Loucy (cell line): ENCODE results near the gene SGCA.

Source experiments
- H2AFZ ChIP-seq: fragments of 200-600 bp; sonication (generic); 2 replicates; pipeline ENCODE4 v1.6.0; 2016; ENCODE audit warnings: antibody characterized with exemption, mild to moderate bottlenecking, low read length, moderate library complexity
- H3F3A ChIP-seq: fragments of 200-600 bp; 2 replicates; pipeline ENCODE4 v1.6.0; 2016; ENCODE audit warnings: antibody characterized with exemption, low read depth, mild to moderate bottlenecking
- H3K27me3 ChIP-seq: fragments of 200-600 bp; sonication (generic); 2 replicates; pipeline ENCODE4 v1.6.1; 2014; ENCODE audit warnings: low read length, mild to moderate bottlenecking; ENCODE audit not compliant: insufficient read depth, poor library complexity, severe bottlenecking
- H3K36me3 ChIP-seq: fragments of 200-600 bp; sonication (generic); 2 replicates; pipeline ENCODE4 v1.6.1; 2016; ENCODE audit warnings: low read length; ENCODE audit not compliant: insufficient read depth
- H3K4me1 ChIP-seq: fragments of 200-600 bp; sonication (generic); 2 replicates; pipeline ENCODE4 v1.5.1; 2014; ENCODE audit warnings: low read length, mild to moderate bottlenecking; ENCODE audit not compliant: insufficient read depth, poor library complexity, severe bottlenecking
- H3K4me2 ChIP-seq: fragments of 200-600 bp; sonication (generic); 2 replicates; pipeline ENCODE4 v1.6.0; 2014; ENCODE audit warnings: antibody characterized with exemption, low read length, low read depth, mild to moderate bottlenecking; ENCODE audit not compliant: poor library complexity, severe bottlenecking
- H3K4me3 ChIP-seq: fragments of 200-600 bp; sonication (generic); 2 replicates; pipeline ENCODE4 v1.5.1; 2014; ENCODE audit warnings: low read length, mild to moderate bottlenecking, mixed read lengths; ENCODE audit not compliant: poor library complexity, severe bottlenecking
- H3K79me2 ChIP-seq: fragments of 200-600 bp; sonication (generic); 2 replicates; pipeline ENCODE4 v1.6.1; 2014; ENCODE audit warnings: low read length; ENCODE audit not compliant: insufficient read depth
- H3K9ac ChIP-seq: fragments of 200-600 bp; sonication (generic); 2 replicates; pipeline ENCODE4 v1.6.0; 2014; ENCODE audit warnings: mild to moderate bottlenecking, low read depth, low read length, moderate library complexity; ENCODE audit not compliant: poor library complexity, severe bottlenecking
- H3K9me2 ChIP-seq: fragments of 200-600 bp; sonication (generic); replicated peaks from 2 replicates; pipeline ENCODE4 v1.6.1; 2016; ENCODE audit warnings: low read depth, low read length, mixed read lengths
- H3K9me3 ChIP-seq: fragments of 200-600 bp; sonication (generic); 2 replicates; pipeline ENCODE4 v1.6.1; 2014; ENCODE audit warnings: mild to moderate bottlenecking, antibody characterized with exemption, low read length, low read depth; ENCODE audit not compliant: insufficient read depth
- H4K20me1 ChIP-seq: fragments of 200-600 bp; sonication (generic); 2 replicates; pipeline ENCODE4 v1.6.0; 2014; ENCODE audit warnings: antibody characterized with exemption, low read length, mild to moderate bottlenecking; ENCODE audit not compliant: insufficient read depth, poor library complexity, severe bottlenecking
- EZH2phosphoT487 ChIP-seq: fragments of 200-600 bp; IDR thresholded peaks from 2 replicates; pipeline ENCODE4 v1.6.1; 2018; ENCODE audit warnings: antibody characterized with exemption, mild to moderate bottlenecking, moderate library complexity, borderline replicate concordance
- TF ChIP-seq, protein P1 (sequence below): fragments of 200-600 bp; sonication (generic); conservative IDR thresholded peaks from 2 replicates; pipeline ENCODE4 v1.5.1; 2014; ENCODE audit warnings: mild to moderate bottlenecking, antibody characterized with exemption, low read length

SGCA gene

DNA sequence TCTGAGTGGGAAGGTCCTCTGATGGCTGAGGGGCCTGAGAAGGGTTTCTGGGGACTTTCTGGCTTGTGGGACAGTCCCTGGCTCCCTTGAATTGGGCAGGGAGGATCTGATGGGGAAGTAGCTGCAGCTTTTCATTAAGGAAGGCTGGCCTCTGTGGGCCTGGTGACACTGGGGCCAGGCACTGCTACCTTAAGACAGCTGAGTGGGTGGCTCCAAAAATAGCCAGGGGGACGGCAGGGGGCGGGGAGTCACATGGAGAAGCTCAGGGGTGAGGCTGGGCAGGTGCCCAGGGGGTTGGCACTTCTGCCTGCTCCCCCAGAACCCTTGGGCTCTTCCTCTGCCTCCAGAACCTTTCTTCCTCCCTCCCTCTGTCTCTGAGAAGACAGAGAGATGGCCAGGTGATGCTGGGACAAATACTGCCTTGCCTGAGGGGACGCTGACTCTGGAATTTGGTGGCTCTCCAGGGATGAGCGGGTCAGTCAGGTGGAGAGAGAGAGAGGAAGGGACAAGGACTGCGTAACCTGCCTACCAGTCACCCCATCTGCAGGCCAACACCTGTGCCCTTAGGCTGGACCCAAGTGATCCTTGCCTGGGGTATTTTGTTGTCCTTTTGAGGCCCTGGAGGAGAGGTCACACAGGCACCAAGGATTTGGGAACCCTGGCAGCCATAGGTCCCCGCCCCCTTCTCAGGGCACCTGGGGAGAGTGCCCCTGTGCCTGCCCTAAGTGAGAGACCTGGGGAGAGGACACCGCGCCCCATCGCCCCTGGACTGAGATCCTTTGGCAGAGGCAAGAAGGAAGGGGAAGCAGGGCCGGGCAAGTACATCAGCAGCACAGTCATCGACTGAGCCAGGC, 1.7 kb upstream of the SGCA start:
- H3K9me2 ChIP-seq: no peaks in the 10 kb centered on the region
- no peak overlapping the region for H3K9ac ChIP-seq
- no peaks in the 10 kb centered on the region for H3K9me3 ChIP-seq
- no peaks in the 10 kb centered on the region for H3K36me3 ChIP-seq
- no peaks in the 10 kb centered on the region for H3F3A ChIP-seq
- no peak overlapping the region for H3K4me2 ChIP-seq
- H3K27me3 ChIP-seq: no peaks in the 10 kb centered on the region
- no peak overlapping the region for H3K4me3 ChIP-seq
- H2AFZ ChIP-seq: no peak overlapping the region
- peaks cover 12% of the 10 kb centered on the region for H3K4me1 ChIP-seq
- TF ChIP-seq EZH2phosphoT487: no peak
- TF ChIP-seq, protein P1, sequence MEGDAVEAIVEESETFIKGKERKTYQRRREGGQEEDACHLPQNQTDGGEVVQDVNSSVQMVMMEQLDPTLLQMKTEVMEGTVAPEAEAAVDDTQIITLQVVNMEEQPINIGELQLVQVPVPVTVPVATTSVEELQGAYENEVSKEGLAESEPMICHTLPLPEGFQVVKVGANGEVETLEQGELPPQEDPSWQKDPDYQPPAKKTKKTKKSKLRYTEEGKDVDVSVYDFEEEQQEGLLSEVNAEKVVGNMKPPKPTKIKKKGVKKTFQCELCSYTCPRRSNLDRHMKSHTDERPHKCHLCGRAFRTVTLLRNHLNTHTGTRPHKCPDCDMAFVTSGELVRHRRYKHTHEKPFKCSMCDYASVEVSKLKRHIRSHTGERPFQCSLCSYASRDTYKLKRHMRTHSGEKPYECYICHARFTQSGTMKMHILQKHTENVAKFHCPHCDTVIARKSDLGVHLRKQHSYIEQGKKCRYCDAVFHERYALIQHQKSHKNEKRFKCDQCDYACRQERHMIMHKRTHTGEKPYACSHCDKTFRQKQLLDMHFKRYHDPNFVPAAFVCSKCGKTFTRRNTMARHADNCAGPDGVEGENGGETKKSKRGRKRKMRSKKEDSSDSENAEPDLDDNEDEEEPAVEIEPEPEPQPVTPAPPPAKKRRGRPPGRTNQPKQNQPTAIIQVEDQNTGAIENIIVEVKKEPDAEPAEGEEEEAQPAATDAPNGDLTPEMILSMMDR: no peak
- no peaks in the 10 kb centered on the region for H4K20me1 ChIP-seq
- H3K79me2 ChIP-seq: no peaks in the 10 kb centered on the region

DNA sequence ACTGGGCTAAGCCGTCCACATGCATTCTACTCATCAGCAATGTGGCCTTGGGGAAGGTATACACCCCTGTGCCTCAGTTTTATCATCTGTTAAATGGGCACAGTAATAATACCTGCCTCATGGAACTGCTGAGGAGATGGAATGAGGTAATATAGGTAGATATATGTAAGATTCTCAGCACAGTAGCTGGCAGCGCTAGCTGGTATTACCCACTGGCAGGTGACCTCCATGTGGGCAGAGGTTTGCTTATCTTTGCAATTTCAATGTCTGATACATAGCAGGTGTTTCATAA, 1.2 kb upstream of the SGCA start:
- Histone ChIP-seq H2AFZ (no peak overlapping the region), H3F3A (no peaks in the 10 kb centered on the region), H3K9ac (no peak overlapping the region), H3K9me2 (no peaks in the 10 kb centered on the region), H3K36me3 (no peaks in the 10 kb centered on the region), H3K27me3 (no peaks in the 10 kb centered on the region), H4K20me1 (no peaks in the 10 kb centered on the region), H3K4me1 (peaks cover 12% of the 10 kb centered on the region), H3K4me2 (no peak overlapping the region), H3K4me3 (no peak overlapping the region), H3K9me3 (no peaks in the 10 kb centered on the region), H3K79me2 (no peaks in the 10 kb centered on the region)
- TF ChIP-seq, protein P1: no peak
- TF ChIP-seq EZH2phosphoT487: no peak

DNA sequence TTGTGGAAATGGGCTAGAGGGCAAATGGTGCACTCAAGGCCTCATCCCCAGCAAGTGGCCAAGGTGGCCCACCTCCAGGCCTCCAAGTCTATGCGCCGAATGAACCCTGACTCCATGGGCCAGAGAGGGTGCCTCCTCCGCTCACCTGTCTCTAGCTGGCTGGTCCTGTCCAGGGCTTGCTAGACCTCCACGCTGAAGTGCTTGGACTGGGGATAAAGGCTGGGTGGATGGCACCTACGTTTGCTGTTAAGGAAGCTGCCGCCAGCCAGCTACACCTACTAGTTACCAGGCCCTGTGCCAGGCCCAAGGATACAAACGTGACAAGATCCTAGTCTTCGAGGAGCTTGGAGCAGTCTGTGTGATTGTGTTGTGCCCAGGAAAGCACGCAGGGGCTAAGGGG, 739 bp upstream of the SGCA start:
- Histone ChIP-seq H3K9ac (no peak overlapping the region), H3K4me2 (no peak overlapping the region), H3K9me3 (no peaks in the 10 kb centered on the region), H3K9me2 (no peaks in the 10 kb centered on the region), H3K36me3 (no peaks in the 10 kb centered on the region), H3K4me1 (peaks cover 12% of the 10 kb centered on the region), H3K27me3 (no peaks in the 10 kb centered on the region), H2AFZ (no peak overlapping the region), H3F3A (no peaks in the 10 kb centered on the region), H3K4me3 (no peak overlapping the region), H3K79me2 (no peaks in the 10 kb centered on the region), H4K20me1 (no peaks in the 10 kb centered on the region)
- TF ChIP-seq, protein P1: no peak
- TF ChIP-seq EZH2phosphoT487: no peak
